ENCODE results near the gene STKLD1.

The STKLD1 gene

GRCh38 chr9:133370685-133371084, 5.5 kb upstream of the STKLD1 start:
- peaks cover 83% of the 10 kb centered on the region for H3K36me3 ChIP-seq (ENCODE audit: control insufficient read depth, low read length)
- no peaks in the 10 kb centered on the region for H3K9me3 ChIP-seq (ENCODE audit: control insufficient read depth, insufficient read depth, low read length)
- peak overlapping the region; percentile 62 for H3K4me3 ChIP-seq (ENCODE audit: low read length)
- H3K79me2 ChIP-seq (ENCODE audit: control insufficient read depth, low read length): peaks cover 96% of the 10 kb centered on the region
- no peaks in the 10 kb centered on the region for H3K9me2 ChIP-seq (replicated peaks; ENCODE audit: control insufficient read depth, low read length)
- H4K20me1 ChIP-seq (ENCODE audit: control insufficient read depth, insufficient read depth, low read depth, low read length): peaks cover 38% of the 10 kb centered on the region
- H3K27ac ChIP-seq (ENCODE audit: low read depth, low read length): peak overlapping the region; percentile 71
- peaks cover 47% of the 10 kb centered on the region for H3K4me1 ChIP-seq (ENCODE audit: control insufficient read depth, low read length)
- no peak for TF ChIP-seq EZH2phosphoT487 (IDR thresholded peaks at IDR 0.05; ENCODE audit: borderline replicate concordance, low read length)
- TF ChIP-seq CTCF (IDR thresholded peaks at IDR 0.05; ENCODE audit: low read depth, low read length, poor library complexity, severe bottlenecking): no peak
- H3K27me3 ChIP-seq (ENCODE audit: control insufficient read depth, low read length): no peaks in the 10 kb centered on the region
- H3F3A ChIP-seq (ENCODE audit: control insufficient read depth, insufficient read depth): peaks cover 5% of the 10 kb centered on the region; the same call in 1 of the 2 replicates
- peak overlapping the region; percentile 76 for H3K4me2 ChIP-seq (ENCODE audit: low read length)

- H3K9me3 ChIP-seq (ENCODE audit: control insufficient read depth, insufficient read depth, low read length): no peaks in the 10 kb centered on the region
- peaks cover 5% of the 10 kb centered on the region; the same call in 1 of the 2 replicates for H3F3A ChIP-seq (ENCODE audit: control insufficient read depth, insufficient read depth)
- H3K4me2 ChIP-seq (ENCODE audit: low read length): peak overlapping the region; percentile 76
- peaks cover 49% of the 10 kb centered on the region for H3K4me1 ChIP-seq (ENCODE audit: control insufficient read depth, low read length)
- TF ChIP-seq EZH2phosphoT487 (IDR thresholded peaks at IDR 0.05; ENCODE audit: borderline replicate concordance, low read length) (no peak), CTCF (IDR thresholded peaks at IDR 0.05; ENCODE audit: low read depth, low read length, poor library complexity, severe bottlenecking) (peak; percentile 39)
- H3K79me2 ChIP-seq (ENCODE audit: control insufficient read depth, low read length): peaks cover 96% of the 10 kb centered on the region
- no peaks in the 10 kb centered on the region for H3K27me3 ChIP-seq (ENCODE audit: control insufficient read depth, low read length)
- peaks cover 38% of the 10 kb centered on the region for H4K20me1 ChIP-seq (ENCODE audit: control insufficient read depth, insufficient read depth, low read depth, low read length)
- H3K36me3 ChIP-seq (ENCODE audit: control insufficient read depth, low read length): peaks cover 78% of the 10 kb centered on the region
- H3K4me3 ChIP-seq (ENCODE audit: low read length): peak overlapping the region; percentile 62
- H3K9me2 ChIP-seq (replicated peaks; ENCODE audit: control insufficient read depth, low read length): no peaks in the 10 kb centered on the region
- H3K27ac ChIP-seq (ENCODE audit: low read depth, low read length): peak overlapping the region; percentile 71
Observed at GRCh38 chr9:133371261-133371711, 4.9 kb upstream of the STKLD1 start.

DNA sequence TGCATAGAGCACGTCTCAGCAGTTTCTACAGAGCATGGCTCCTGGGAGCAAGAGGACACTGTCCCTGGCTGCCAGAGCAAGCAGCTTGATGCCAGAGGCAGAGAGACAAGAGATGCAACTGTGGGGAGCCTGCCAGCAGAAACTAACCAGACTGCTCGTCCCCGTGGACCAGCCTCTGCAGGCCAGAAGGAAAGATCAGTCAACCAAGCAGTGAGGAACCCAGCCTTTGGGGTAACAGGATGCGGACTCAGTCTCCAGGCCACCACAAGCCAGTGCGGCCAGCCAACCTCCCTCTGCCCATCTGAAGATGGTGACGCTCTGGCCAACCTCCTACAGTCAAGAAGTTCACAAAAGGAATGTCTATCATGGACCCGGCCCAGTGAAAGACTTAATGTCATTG, 4.0 kb upstream of the STKLD1 start:
- Histone ChIP-seq H3K4me1 (ENCODE audit: control insufficient read depth, low read length) (peaks cover 54% of the 10 kb centered on the region), H3F3A (ENCODE audit: control insufficient read depth, insufficient read depth) (peaks cover 5% of the 10 kb centered on the region; the same call in 1 of the 2 replicates), H3K9me3 (ENCODE audit: control insufficient read depth, insufficient read depth, low read length) (no peaks in the 10 kb centered on the region), H3K36me3 (ENCODE audit: control insufficient read depth, low read length) (peaks cover 70% of the 10 kb centered on the region), H3K79me2 (ENCODE audit: control insufficient read depth, low read length) (peaks cover 87% of the 10 kb centered on the region), H3K27me3 (ENCODE audit: control insufficient read depth, low read length) (no peaks in the 10 kb centered on the region), H3K4me2 (ENCODE audit: low read length) (peak overlapping the region; percentile 76), H4K20me1 (ENCODE audit: control insufficient read depth, insufficient read depth, low read depth, low read length) (peaks cover 38% of the 10 kb centered on the region), H3K9me2 (replicated peaks; ENCODE audit: control insufficient read depth, low read length) (no peaks in the 10 kb centered on the region), H3K27ac (ENCODE audit: low read depth, low read length) (peak overlapping the region; percentile 71), H3K4me3 (ENCODE audit: low read length) (peak overlapping the region; percentile 62)
- TF ChIP-seq EZH2phosphoT487 (IDR thresholded peaks at IDR 0.05; ENCODE audit: borderline replicate concordance, low read length): no peak
- TF ChIP-seq CTCF (IDR thresholded peaks at IDR 0.05; ENCODE audit: low read depth, low read length, poor library complexity, severe bottlenecking): no peak
